Suprapubic skin (tissue), 4 donors: ENCODE results near the gene ZNHIT2. TPM values are rescaled to one million over a fixed set of nuclear protein-coding genes. Genes with fewer than 3 reads are reported as not detected.
A peak's percentile ranks its signal among the peaks of the same experiment; 100 is the strongest.

Experiments used
- DNase-seq, 2 donors: peaks; one replicate each; pipeline ENCODE4 v3.0.0-alpha.2; 2019; ENCODE audit warnings: low spot score in 2 of 2
- H3K27ac ChIP-seq: fragments of 200-600 bp; sonication (generic); one replicate; pipeline ENCODE4 v1.5.1; 2019
- H3K27me3 ChIP-seq: fragments of 200-600 bp; sonication (generic); one replicate; pipeline ENCODE4 v1.5.1; 2019
- H3K36me3 ChIP-seq: fragments of 200-600 bp; sonication (generic); one replicate; pipeline ENCODE4 v1.5.1; 2019
- H3K4me1 ChIP-seq: fragments of 200-600 bp; sonication (generic); one replicate; pipeline ENCODE4 v1.5.1; 2019
- H3K4me3 ChIP-seq: fragments of 200-600 bp; sonication (generic); one replicate; pipeline ENCODE4 v1.5.1; 2019; ENCODE audit warnings: mild to moderate bottlenecking
- H3K9me3 ChIP-seq: fragments of 200-600 bp; sonication (generic); one replicate; pipeline ENCODE4 v1.5.1; 2019
- EP300 ChIP-seq: sonication (generic); formaldehyde crosslinking; IDR thresholded peaks from one replicate; pipeline ENCODE4 v1.6.1; 2017; ENCODE audit warnings: antibody characterized with exemption
- POLR2A ChIP-seq, 2 donors: fragments of 450-650 bp; IDR thresholded peaks; one replicate each; pipeline ENCODE4 v1.6.1; 2017; ENCODE audit warnings: antibody characterized with exemption in 2 of 2, mild to moderate bottlenecking in 2 of 2, moderate library complexity in 2 of 2
- POLR2AphosphoS5 ChIP-seq, 3 donors: sonication (generic); formaldehyde crosslinking; IDR thresholded peaks; one replicate each; pipeline ENCODE4 v1.6.1; 2017; ENCODE audit warnings: antibody characterized with exemption in 3 of 3
- WGBS: methylation state at CpG from one replicate; pipeline ENCODE4 v1.1.5; 2018; 5-methylcytosine and 5-hydroxymethylcytosine counted together
- total RNA-seq, 4 donors: library from RNA; depleted of rRNA; stranded (reverse); fragments of >200 nt; gene quantifications; one replicate each; pipeline ENCODE4 v1.1.0, GENCODE V29; 2016
- TF ChIP-seq, protein P1 (sequence below), 2 donors: fragments of 200-600 bp in 1 of 2; fragments of 450-650 bp in 1 of 2; sonication (generic) in 1 of 2; IDR thresholded peaks; one replicate each; pipeline ENCODE4 v1.5.1; 2016 to 2019; ENCODE audit warnings: antibody characterized with exemption in 2 of 2, mild to moderate bottlenecking in 1 of 2, moderate library complexity in 1 of 2

Gene ZNHIT2
- total RNA-seq, 4 donors from 2014 or later: 9.0 to 23.3 (median 17.6) TPM

DNA sequence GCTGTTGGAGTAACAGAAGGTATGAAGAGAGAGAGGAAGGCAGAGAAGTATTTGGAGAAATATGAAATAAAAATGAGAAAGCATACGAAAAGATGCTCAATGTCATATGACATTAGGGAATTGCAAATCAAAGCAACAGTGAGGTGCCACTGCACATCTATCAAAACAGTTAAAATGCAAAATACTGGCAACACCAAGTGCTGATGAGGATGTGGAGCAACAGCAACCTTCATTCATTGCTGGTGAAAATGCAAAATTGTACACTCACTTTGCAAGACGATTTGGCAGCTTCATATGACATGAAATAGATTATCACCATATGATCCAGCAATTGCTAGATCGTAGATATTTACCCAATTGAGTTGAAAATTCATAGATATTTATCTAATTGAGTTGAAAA is 43.1 kb upstream of the ZNHIT2 start:
- 65% methylated on average over 3 of the region's 3 CpGs for WGBS
- no peak for DNase-seq
- Histone ChIP-seq H3K27me3 (no peaks in the 10 kb centered on the region), H3K4me1 (no peaks in the 10 kb centered on the region), H3K4me3 (no peak overlapping the region), H3K9me3 (no peaks in the 10 kb centered on the region), H3K27ac (no peak overlapping the region), H3K36me3 (no peaks in the 10 kb centered on the region)
- TF ChIP-seq EP300 (no peak), POLR2AphosphoS5 (IDR thresholded peaks at IDR 0.05) (no peak), POLR2A (IDR thresholded peaks at IDR 0.05) (no peak)
- TF ChIP-seq, protein P1, sequence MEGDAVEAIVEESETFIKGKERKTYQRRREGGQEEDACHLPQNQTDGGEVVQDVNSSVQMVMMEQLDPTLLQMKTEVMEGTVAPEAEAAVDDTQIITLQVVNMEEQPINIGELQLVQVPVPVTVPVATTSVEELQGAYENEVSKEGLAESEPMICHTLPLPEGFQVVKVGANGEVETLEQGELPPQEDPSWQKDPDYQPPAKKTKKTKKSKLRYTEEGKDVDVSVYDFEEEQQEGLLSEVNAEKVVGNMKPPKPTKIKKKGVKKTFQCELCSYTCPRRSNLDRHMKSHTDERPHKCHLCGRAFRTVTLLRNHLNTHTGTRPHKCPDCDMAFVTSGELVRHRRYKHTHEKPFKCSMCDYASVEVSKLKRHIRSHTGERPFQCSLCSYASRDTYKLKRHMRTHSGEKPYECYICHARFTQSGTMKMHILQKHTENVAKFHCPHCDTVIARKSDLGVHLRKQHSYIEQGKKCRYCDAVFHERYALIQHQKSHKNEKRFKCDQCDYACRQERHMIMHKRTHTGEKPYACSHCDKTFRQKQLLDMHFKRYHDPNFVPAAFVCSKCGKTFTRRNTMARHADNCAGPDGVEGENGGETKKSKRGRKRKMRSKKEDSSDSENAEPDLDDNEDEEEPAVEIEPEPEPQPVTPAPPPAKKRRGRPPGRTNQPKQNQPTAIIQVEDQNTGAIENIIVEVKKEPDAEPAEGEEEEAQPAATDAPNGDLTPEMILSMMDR (IDR thresholded peaks at IDR 0.05): no peak

GRCh38 chr11:65159012-65159411 is 41.5 kb upstream of the ZNHIT2 start:
- H3K4me3 ChIP-seq: no peak overlapping the region
- H3K4me1 ChIP-seq: no peaks in the 10 kb centered on the region
- DNase-seq: no peak
- no peaks in the 10 kb centered on the region for H3K27me3 ChIP-seq
- WGBS: 78% methylated on average over 5 of the region's 5 CpGs
- TF ChIP-seq POLR2A (IDR thresholded peaks at IDR 0.05) (no peak), POLR2AphosphoS5 (IDR thresholded peaks at IDR 0.05) (no peak), EP300 (no peak)
- TF ChIP-seq, protein P1 (IDR thresholded peaks at IDR 0.05): no peak
- H3K9me3 ChIP-seq: no peaks in the 10 kb centered on the region
- no peak overlapping the region for H3K27ac ChIP-seq
- H3K36me3 ChIP-seq: no peaks in the 10 kb centered on the region

DNA sequence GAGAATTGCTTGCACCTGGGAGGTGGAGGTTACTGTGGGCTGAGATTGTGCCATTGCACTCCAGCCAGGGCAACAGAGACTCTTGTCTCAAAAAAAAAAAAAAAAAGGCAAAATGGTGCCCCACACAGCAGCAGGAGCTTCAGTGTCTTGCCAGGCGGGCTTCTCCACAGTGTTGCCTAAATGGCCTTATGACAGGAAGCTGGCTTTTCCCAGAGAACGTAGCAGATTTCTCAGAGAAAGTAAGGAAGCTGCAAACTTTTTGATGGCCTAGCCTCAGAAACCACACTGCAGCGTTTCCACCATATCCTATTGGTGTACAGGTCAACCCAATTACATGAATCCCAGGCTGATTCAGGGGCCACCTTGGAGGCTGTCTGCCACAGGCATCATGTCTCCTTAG is 39.8 kb upstream of the ZNHIT2 start:
- no peaks in the 10 kb centered on the region for H3K9me3 ChIP-seq
- no peak for DNase-seq
- no peaks in the 10 kb centered on the region for H3K27me3 ChIP-seq
- TF ChIP-seq POLR2A (IDR thresholded peaks at IDR 0.05): no peak
- TF ChIP-seq, protein P1 (IDR thresholded peaks at IDR 0.05): no peak
- no peak for TF ChIP-seq EP300
- TF ChIP-seq POLR2AphosphoS5 (IDR thresholded peaks at IDR 0.05): no peak
- no peaks in the 10 kb centered on the region for H3K4me1 ChIP-seq
- H3K27ac ChIP-seq: no peak overlapping the region
- H3K36me3 ChIP-seq: no peaks in the 10 kb centered on the region
- H3K4me3 ChIP-seq: no peak overlapping the region
- WGBS: 74% methylated on average over 3 of the region's 3 CpGs

DNA sequence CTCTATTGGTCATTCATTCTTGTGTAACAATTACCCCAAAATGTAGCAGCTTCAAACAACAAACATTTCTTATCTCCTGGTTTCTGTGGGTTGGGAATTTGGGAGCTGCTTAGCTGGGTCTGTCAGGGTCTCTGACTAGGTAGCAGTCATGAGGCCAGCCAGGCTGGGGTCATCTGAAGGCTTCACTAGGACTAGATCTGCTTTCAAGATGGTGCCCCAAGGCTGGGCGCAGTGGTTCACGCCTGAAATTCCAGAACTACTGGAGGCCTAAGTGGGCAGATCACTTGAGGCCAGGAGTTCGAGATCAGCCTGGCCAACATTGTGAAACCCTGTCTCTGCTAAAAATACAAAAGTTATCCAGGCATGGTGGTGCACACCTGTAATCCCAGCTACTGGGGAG is 39.4 kb upstream of the ZNHIT2 start:
- peak in 1 of 2 donors; percentile 27 for DNase-seq
- H3K4me1 ChIP-seq: no peaks in the 10 kb centered on the region
- H3K9me3 ChIP-seq: no peaks in the 10 kb centered on the region
- H3K27ac ChIP-seq: no peak overlapping the region
- no peaks in the 10 kb centered on the region for H3K36me3 ChIP-seq
- TF ChIP-seq EP300 (no peak), POLR2AphosphoS5 (IDR thresholded peaks at IDR 0.05) (no peak), POLR2A (IDR thresholded peaks at IDR 0.05) (no peak)
- TF ChIP-seq, protein P1 (IDR thresholded peaks at IDR 0.05): no peak
- WGBS: 86% methylated on average over 3 of the region's 3 CpGs
- no peak overlapping the region for H3K4me3 ChIP-seq
- H3K27me3 ChIP-seq: no peaks in the 10 kb centered on the region

DNA sequence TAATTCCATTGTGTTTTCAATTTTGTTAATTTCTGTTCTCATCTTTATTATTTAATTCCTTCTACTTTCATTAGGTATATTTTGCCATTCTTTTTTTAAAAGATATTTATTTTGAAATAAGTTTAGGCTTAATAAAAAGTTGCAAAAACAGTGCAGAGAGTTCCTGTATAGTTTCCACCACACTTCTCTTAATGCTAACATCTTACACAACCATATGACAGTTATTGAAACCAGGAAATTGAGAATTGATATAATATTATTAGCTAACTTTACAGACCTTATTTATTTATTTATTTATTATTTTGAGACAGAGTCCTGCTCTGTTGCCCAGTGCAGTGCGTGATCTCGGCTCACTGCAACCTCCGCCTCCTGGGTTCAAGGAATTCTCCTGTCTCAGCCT is 38.8 kb upstream of the ZNHIT2 start:
- Histone ChIP-seq H3K4me1 (no peaks in the 10 kb centered on the region), H3K9me3 (no peaks in the 10 kb centered on the region), H3K36me3 (no peaks in the 10 kb centered on the region), H3K27ac (no peak overlapping the region), H3K27me3 (no peaks in the 10 kb centered on the region), H3K4me3 (no peak overlapping the region)
- WGBS: 96% methylated on average over 3 of the region's 3 CpGs
- TF ChIP-seq, protein P1 (IDR thresholded peaks at IDR 0.05): no peak
- TF ChIP-seq EP300 (no peak), POLR2AphosphoS5 (IDR thresholded peaks at IDR 0.05) (no peak), POLR2A (IDR thresholded peaks at IDR 0.05) (no peak)
- DNase-seq: peak in 1 of 2 donors; percentile 10
